Measurements from ENCODE around the gene TJP1. TPM values are rescaled to one million over a fixed set of nuclear protein-coding genes. Genes with fewer than 3 reads are reported as not detected.
"Not testable (repeated sequence)": the region's sequence is repeated elsewhere in the genome, so short reads cannot be mapped to it uniquely, and the experiment has no call there.

TJP1 gene
- polyA plus RNA-seq, 1 experiment: 42.5 TPM

DNA sequence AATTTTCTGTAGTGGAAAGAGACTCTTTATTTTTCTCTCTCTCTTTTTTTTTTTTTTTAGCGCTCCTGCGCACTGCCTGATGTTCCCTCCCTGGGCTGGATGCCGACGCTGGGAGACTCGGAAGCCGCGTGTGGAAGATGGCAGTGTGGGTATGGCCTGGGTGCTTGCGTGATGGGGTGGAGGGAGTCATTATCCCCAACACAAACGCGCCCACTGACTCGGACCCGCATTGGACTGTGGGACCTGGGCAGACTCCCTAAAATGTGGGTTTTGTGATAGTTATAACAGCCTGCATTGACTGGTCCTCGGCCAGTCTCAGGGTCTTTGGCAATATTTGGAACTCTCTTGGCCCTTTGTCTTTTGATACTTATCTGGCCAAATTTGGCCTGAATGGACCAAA lies 157.9 kb downstream of the TJP1 start:
- ChIA-PET POLR2A (no interaction called here), CTCF (interaction anchor here (0.8 kb wide), 1 partner anchor 410 kb away, joined by 3 read pairs; no protein-coding TSS in a partner anchor)
- H3K27me3 ChIP-seq (ENCODE audit: control insufficient read depth, insufficient read depth, low read length): no peaks in the 10 kb centered on the region
- no peak overlapping the region for H3K4me3 ChIP-seq (ENCODE audit: low read depth, low read length)
- DNase-seq (ENCODE audit: low read depth): no peak
- H3K36me3 ChIP-seq (ENCODE audit: control insufficient read depth, insufficient read depth, low read length): no peaks in the 10 kb centered on the region
- TF ChIP-seq, protein P1, sequence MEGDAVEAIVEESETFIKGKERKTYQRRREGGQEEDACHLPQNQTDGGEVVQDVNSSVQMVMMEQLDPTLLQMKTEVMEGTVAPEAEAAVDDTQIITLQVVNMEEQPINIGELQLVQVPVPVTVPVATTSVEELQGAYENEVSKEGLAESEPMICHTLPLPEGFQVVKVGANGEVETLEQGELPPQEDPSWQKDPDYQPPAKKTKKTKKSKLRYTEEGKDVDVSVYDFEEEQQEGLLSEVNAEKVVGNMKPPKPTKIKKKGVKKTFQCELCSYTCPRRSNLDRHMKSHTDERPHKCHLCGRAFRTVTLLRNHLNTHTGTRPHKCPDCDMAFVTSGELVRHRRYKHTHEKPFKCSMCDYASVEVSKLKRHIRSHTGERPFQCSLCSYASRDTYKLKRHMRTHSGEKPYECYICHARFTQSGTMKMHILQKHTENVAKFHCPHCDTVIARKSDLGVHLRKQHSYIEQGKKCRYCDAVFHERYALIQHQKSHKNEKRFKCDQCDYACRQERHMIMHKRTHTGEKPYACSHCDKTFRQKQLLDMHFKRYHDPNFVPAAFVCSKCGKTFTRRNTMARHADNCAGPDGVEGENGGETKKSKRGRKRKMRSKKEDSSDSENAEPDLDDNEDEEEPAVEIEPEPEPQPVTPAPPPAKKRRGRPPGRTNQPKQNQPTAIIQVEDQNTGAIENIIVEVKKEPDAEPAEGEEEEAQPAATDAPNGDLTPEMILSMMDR (IDR thresholded peaks at IDR 0.05; ENCODE audit: insufficient read depth, low read depth, low read length): no peak

DNA sequence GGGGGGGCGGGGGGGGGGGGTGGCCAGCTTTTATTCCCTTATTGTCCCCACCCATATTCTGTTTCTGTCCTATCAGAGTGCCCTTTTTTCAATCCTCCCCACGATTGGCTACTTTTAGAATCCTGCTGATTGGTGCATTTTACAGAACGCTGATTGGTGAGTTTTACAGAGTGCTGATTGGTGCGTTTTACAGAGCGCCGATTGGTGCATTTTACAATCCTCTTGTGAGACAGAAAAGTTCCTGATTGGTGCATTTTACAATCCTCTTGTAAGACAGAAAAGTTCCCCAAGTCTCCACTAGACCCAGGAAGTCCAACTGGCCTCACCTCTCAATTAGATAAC lies 164.8 kb downstream of the TJP1 start:
- POLR2A ChIA-PET; CTCF ChIA-PET; H3K36me3 ChIP-seq (ENCODE audit: control insufficient read depth, insufficient read depth, low read length); H3K4me3 ChIP-seq (ENCODE audit: low read depth, low read length); DNase-seq (ENCODE audit: low read depth); H3K27me3 ChIP-seq (ENCODE audit: control insufficient read depth, insufficient read depth, low read length): not testable (repeated sequence)

DNA sequence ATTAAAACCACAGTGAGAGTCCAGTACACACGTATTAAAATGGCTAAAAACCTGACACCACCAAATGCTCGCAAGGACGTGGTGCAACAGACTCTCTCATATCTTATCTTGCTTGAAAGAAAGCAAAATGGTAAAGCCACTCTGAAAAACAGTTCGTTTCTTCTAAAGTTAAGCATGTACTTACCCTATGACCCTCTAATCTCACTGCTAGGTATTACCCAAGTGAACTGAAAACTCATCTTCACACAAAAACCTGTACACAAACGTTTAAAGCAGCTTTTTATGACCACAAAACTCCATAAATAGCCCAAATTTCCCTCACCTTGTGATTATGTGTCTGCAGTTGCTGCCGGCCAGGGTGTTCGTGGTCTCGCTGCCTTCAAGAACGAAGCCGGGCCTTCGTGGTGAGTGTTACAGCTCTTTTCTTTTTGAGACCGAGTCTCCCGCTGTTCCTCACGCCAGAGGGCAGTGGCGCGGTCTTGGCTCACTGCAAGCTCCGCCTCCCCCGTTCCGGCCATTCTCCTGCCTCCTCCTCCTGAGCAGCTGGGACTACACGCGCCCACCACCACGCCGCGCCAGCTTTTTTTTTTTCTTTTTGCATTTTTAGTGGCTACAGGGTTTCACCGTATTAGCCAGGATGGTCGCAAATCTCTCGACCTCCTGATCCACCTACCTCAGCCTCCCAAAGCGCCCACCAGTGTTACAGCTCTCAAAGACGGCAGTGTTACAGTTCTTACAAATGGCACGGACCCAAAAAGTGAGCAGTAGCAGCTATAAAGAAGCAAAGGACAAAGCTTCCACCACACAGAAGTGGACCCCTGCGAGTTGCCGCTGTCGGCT lies 165.4 kb downstream of the TJP1 start:
- ChIA-PET POLR2A (interaction anchor here (0.6 kb wide), 1 partner anchor 19 kb away, joined by 4 read pairs; no protein-coding TSS in a partner anchor), CTCF (interaction anchor here (0.8 to 1.2 kb wide), 2 partner anchors 12 kb away, joined by 3 to 4 read pairs; no protein-coding TSS in a partner anchor)
- no peaks in the 10 kb centered on the region for H3K27me3 ChIP-seq (ENCODE audit: control insufficient read depth, insufficient read depth, low read length)
- no peak for DNase-seq (ENCODE audit: low read depth)
- TF ChIP-seq, protein P1 (IDR thresholded peaks at IDR 0.05; ENCODE audit: insufficient read depth, low read depth, low read length): no peak; the same call in 1 of the 2 replicates
- H3K36me3 ChIP-seq (ENCODE audit: control insufficient read depth, insufficient read depth, low read length): no peaks in the 10 kb centered on the region
- no peak overlapping the region for H3K4me3 ChIP-seq (ENCODE audit: low read depth, low read length)

DNA sequence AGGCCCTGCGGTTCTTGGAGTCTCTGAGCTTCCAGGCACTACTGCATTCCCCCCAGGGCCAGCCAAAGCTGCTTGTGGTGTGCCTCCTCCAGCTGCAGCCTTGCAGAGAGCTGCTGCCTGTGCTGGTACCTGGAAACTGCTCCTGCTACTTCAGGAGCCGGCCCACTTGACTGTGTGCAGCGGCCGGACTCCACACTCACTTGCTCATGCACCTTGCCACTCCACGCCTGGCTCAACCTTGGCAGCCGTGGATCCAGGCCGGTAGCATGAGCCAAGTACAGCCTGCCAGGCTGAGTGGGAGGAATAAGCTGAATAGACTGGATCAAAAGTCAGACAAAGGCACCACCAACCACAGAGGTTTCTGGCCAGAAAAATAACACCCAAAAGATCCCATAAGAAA lies 169.7 kb downstream of the TJP1 start:
- no peak overlapping the region for H3K4me3 ChIP-seq (ENCODE audit: low read depth, low read length)
- ChIA-PET CTCF (interaction anchor here (0.6 kb wide), 1 partner anchor 16 kb away, joined by 3 read pairs; no protein-coding TSS in a partner anchor), POLR2A (no interaction called here)
- no peaks in the 10 kb centered on the region for H3K27me3 ChIP-seq (ENCODE audit: control insufficient read depth, insufficient read depth, low read length)
- DNase-seq (ENCODE audit: low read depth): no peak
- TF ChIP-seq, protein P1 (IDR thresholded peaks at IDR 0.05; ENCODE audit: insufficient read depth, low read depth, low read length): no peak
- no peaks in the 10 kb centered on the region for H3K36me3 ChIP-seq (ENCODE audit: control insufficient read depth, insufficient read depth, low read length)

DNA sequence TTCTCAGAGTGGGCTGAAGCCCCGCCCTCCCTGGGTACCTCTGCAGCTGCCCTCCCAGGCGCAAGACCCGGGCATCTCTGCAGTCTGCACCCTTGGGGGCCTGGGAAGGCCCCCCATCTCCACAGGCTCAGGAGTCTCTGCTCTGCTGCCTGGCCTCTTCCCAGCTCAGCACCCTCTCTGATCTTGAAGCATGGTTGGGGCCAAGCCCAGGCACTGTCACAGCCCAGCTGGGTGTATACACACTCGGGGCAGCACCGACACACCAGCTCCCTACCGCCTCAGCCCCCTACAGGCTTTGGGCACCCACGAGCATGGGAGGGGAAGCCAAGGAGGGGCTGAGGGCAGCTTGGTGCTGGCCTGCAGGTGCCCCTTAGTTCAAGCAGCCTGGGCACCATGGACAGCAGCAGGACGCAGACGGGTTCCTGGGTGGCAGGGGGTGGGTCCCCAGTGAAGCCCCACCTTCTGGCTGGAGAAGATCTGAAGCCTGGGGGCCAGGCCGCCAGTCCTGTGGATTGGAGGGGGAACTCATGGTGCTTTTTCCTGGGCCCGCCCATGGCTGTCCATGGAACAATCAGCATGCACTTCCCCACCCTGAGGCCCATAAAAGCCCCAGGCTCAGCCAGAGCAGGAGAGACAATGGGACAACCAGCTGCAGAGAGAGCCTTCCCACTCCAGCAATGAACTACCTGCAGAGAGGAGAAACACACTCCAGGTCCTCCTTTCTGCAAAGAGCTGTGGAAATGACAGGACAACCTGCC lies 170.6 kb downstream of the TJP1 start:
- H3K4me3 ChIP-seq (ENCODE audit: low read depth, low read length): no peak overlapping the region
- TF ChIP-seq, protein P1 (IDR thresholded peaks at IDR 0.05; ENCODE audit: insufficient read depth, low read depth, low read length): no peak
- DNase-seq (ENCODE audit: low read depth): no peak
- ChIA-PET CTCF (no interaction called here), POLR2A (no interaction called here)
- no peaks in the 10 kb centered on the region for H3K27me3 ChIP-seq (ENCODE audit: control insufficient read depth, insufficient read depth, low read length)
- no peaks in the 10 kb centered on the region for H3K36me3 ChIP-seq (ENCODE audit: control insufficient read depth, insufficient read depth, low read length)

Small RNA genes lying within 50 kb of the gene (small RNA-seq; reads per million reads assigned to genes)
- not detected for gene HMGN2P5 (ENCODE audit: insufficient read length, low read depth, low replicate concordance)
